ENCODE results near the gene RNASEH2A. TPM values are rescaled to one million over a fixed set of nuclear protein-coding genes. Genes with fewer than 3 reads are reported as not detected.

The RNASEH2A gene
- total RNA-seq, 1 experiment from 2014 or later: 120 TPM

- TF ChIP-seq CTCF (conservative IDR thresholded peaks at IDR 0.05; ENCODE audit: low read depth, low read length) (no peak), EZH2phosphoT487 (IDR thresholded peaks at IDR 0.05; ENCODE audit: borderline replicate concordance, low read length) (no peak), EZH2 (IDR thresholded peaks at IDR 0.05; ENCODE audit: low read length, unreplicated experiment) (no peak)
- H3K4me2 ChIP-seq (ENCODE audit: low read length): no peak overlapping the region
- BruUV-seq (replicated peaks): no TSS peak
- no peaks in the 10 kb centered on the region for H3K9me2 ChIP-seq (replicated peaks; ENCODE audit: low read length)
- ChIA-PET POLR2A (ENCODE audit: unreplicated experiment) (no interaction called here), CTCF (no interaction called here)
- no peaks in the 10 kb centered on the region for H3F3A ChIP-seq (ENCODE audit: low read length, unreplicated experiment)
- H4K20me1 ChIP-seq (ENCODE audit: low read length): no peaks in the 10 kb centered on the region
- no peak overlapping the region for H2AFZ ChIP-seq (ENCODE audit: low read length)
- peak; percentile 63 for DNase-seq
- H3K9ac ChIP-seq (ENCODE audit: low read length): no peak overlapping the region
- no peak overlapping the region for H3K4me3 ChIP-seq (ENCODE audit: low read length)
- ATAC-seq: peak; percentile 65
- H3K27me3 ChIP-seq (ENCODE audit: low read length): no peaks in the 10 kb centered on the region
- H3K27ac ChIP-seq (ENCODE audit: low read length): no peak overlapping the region
- no peaks in the 10 kb centered on the region for H3K36me3 ChIP-seq (ENCODE audit: low read depth, low read length)
- no peaks in the 10 kb centered on the region for H3K4me1 ChIP-seq (ENCODE audit: insufficient read depth, low read length)
- no peaks in the 10 kb centered on the region for H3K9me3 ChIP-seq (ENCODE audit: low read length)
- intact Hi-C loops (cut with micrococcal nuclease): no loop called here
- H3K79me2 ChIP-seq (ENCODE audit: low read length): no peaks in the 10 kb centered on the region
These were observed 15.4 kb downstream of the RNASEH2A start for GRCh38 chr19:12821761-12822160.

GRCh38 chr19:12825254-12826131 is 19.1 kb downstream of the RNASEH2A start:
- H3K9ac ChIP-seq (ENCODE audit: low read length): no peak overlapping the region
- no peaks in the 10 kb centered on the region for H3K36me3 ChIP-seq (ENCODE audit: low read depth, low read length)
- CTCF ChIA-PET: no interaction called here
- no peaks in the 10 kb centered on the region for H3K4me1 ChIP-seq (ENCODE audit: insufficient read depth, low read length)
- no peak overlapping the region for H3K4me3 ChIP-seq (ENCODE audit: low read length)
- no peaks in the 10 kb centered on the region for H3K27me3 ChIP-seq (ENCODE audit: low read length)
- peak overlapping the region; percentile 54; the same call in 1 of the 2 replicates for H2AFZ ChIP-seq (ENCODE audit: low read length)
- no peak overlapping the region for H3K27ac ChIP-seq (ENCODE audit: low read length)
- no TSS peak for BruUV-seq (replicated peaks)
- peak; percentile 57 for ATAC-seq
- H3K79me2 ChIP-seq (ENCODE audit: low read length): no peaks in the 10 kb centered on the region
- peak; percentile 50 for TF ChIP-seq CTCF (conservative IDR thresholded peaks at IDR 0.05; ENCODE audit: low read depth, low read length)
- TF ChIP-seq EZH2phosphoT487 (IDR thresholded peaks at IDR 0.05; ENCODE audit: borderline replicate concordance, low read length): no peak
- no peak overlapping the region for H3K4me2 ChIP-seq (ENCODE audit: low read length)
- POLR2A ChIA-PET (ENCODE audit: unreplicated experiment): no interaction called here
- no peaks in the 10 kb centered on the region for H3K9me3 ChIP-seq (ENCODE audit: low read length)
- peak; percentile 24 for DNase-seq
- peaks cover 3% of the 10 kb centered on the region for H3F3A ChIP-seq (ENCODE audit: low read length, unreplicated experiment)
- no peaks in the 10 kb centered on the region for H3K9me2 ChIP-seq (replicated peaks; ENCODE audit: low read length)
- H4K20me1 ChIP-seq (ENCODE audit: low read length): no peaks in the 10 kb centered on the region
- intact Hi-C loops (cut with micrococcal nuclease): no loop called here

GRCh38 chr19:12828494-12828893 is 22.1 kb downstream of the RNASEH2A start:
- no peaks in the 10 kb centered on the region for H3K9me3 ChIP-seq (ENCODE audit: low read length)
- H3K79me2 ChIP-seq (ENCODE audit: low read length): no peaks in the 10 kb centered on the region
- no peaks in the 10 kb centered on the region for H3K9me2 ChIP-seq (replicated peaks; ENCODE audit: low read length)
- H3K9ac ChIP-seq (ENCODE audit: low read length): no peak overlapping the region
- no peaks in the 10 kb centered on the region for H3K36me3 ChIP-seq (ENCODE audit: low read depth, low read length)
- intact Hi-C loops (cut with micrococcal nuclease): no loop called here
- no peaks in the 10 kb centered on the region for H3K27me3 ChIP-seq (ENCODE audit: low read length)
- ChIA-PET CTCF (no interaction called here), POLR2A (ENCODE audit: unreplicated experiment) (interaction anchor here (0.6 kb wide), 1 partner anchor 87 kb away, joined by 8 read pairs; no protein-coding TSS in a partner anchor)
- no TSS peak for BruUV-seq (replicated peaks)
- H4K20me1 ChIP-seq (ENCODE audit: low read length): no peaks in the 10 kb centered on the region
- H3K27ac ChIP-seq (ENCODE audit: low read length): no peak overlapping the region
- no peaks in the 10 kb centered on the region for H3K4me1 ChIP-seq (ENCODE audit: insufficient read depth, low read length)
- TF ChIP-seq CTCF (conservative IDR thresholded peaks at IDR 0.05; ENCODE audit: low read depth, low read length): no peak
- TF ChIP-seq EZH2phosphoT487 (IDR thresholded peaks at IDR 0.05; ENCODE audit: borderline replicate concordance, low read length): no peak
- no peak for TF ChIP-seq EZH2 (IDR thresholded peaks at IDR 0.05; ENCODE audit: low read length, unreplicated experiment)
- no peak overlapping the region for H2AFZ ChIP-seq (ENCODE audit: low read length)
- ATAC-seq (peak; percentile 60), DNase-seq (peak; percentile 49)
- H3K4me2 ChIP-seq (ENCODE audit: low read length): peak overlapping the region; percentile 47
- H3K4me3 ChIP-seq (ENCODE audit: low read length): no peak overlapping the region
- peaks cover 3% of the 10 kb centered on the region for H3F3A ChIP-seq (ENCODE audit: low read length, unreplicated experiment)
